ENCODE measurements around the gene C3AR1.

DNA sequence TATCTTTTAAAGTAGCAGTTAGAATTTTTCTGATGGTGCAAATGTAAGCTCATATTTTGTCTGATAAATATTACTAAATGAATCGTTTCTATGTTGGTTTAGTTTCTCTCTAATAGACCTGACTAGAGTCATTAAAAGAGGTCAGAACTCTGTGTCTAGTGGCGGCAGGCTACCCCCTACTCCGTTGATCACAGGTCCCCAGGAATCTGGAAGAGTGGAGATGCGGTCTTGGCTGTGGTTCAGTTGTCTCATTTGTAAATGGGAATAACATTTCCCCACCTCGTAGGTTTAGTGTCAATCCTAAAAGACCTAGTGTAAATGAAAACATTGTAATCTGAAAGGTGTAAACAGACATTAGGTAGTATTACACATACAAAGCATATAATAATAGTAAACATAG is 38.3 kb downstream of the C3AR1 start:
- TF ChIP-seq, protein P1, sequence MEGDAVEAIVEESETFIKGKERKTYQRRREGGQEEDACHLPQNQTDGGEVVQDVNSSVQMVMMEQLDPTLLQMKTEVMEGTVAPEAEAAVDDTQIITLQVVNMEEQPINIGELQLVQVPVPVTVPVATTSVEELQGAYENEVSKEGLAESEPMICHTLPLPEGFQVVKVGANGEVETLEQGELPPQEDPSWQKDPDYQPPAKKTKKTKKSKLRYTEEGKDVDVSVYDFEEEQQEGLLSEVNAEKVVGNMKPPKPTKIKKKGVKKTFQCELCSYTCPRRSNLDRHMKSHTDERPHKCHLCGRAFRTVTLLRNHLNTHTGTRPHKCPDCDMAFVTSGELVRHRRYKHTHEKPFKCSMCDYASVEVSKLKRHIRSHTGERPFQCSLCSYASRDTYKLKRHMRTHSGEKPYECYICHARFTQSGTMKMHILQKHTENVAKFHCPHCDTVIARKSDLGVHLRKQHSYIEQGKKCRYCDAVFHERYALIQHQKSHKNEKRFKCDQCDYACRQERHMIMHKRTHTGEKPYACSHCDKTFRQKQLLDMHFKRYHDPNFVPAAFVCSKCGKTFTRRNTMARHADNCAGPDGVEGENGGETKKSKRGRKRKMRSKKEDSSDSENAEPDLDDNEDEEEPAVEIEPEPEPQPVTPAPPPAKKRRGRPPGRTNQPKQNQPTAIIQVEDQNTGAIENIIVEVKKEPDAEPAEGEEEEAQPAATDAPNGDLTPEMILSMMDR (IDR thresholded peaks at IDR 0.05; ENCODE audit: poor library complexity): no peak
- TF ChIP-seq EZH2 (IDR thresholded peaks at IDR 0.05; ENCODE audit: borderline replicate concordance) (no peak), EZH2phosphoT487 (IDR thresholded peaks at IDR 0.05; ENCODE audit: low read depth, severe bottlenecking, unreplicated experiment) (no peak)
